NCI-H748 (cell line): ENCODE results near the gene M1AP.

ENCODE experiments used
- DNase-seq: peaks from one replicate; lab custom pipeline; 2025; ENCODE audit not compliant: unreplicated experiment; lab: John Stamatoyannopoulos, UW

Gene M1AP

GRCh38 chr2:74551530-74551929 lies 96.6 kb downstream of the M1AP start:
- no peak for DNase-seq

- no peak for DNase-seq
Observed at GRCh38 chr2:74550231-74550630, 97.9 kb downstream of the M1AP start.

- DNase-seq: peak; percentile 78
Observed at GRCh38 chr2:74548900-74549826, 99.0 kb downstream of the M1AP start.

GRCh38 chr2:74548285-74548899 lies 99.7 kb downstream of the M1AP start:
- DNase-seq: peak; percentile 56

- no peak for DNase-seq
Observed at GRCh38 chr2:74546004-74546403, 102.1 kb downstream of the M1AP start.

GRCh38 chr2:74544634-74545033 lies 103.5 kb downstream of the M1AP start:
- DNase-seq: no peak

GRCh38 chr2:74542978-74543377 lies 105.2 kb downstream of the M1AP start:
- no peak for DNase-seq

GRCh38 chr2:74540291-74540690 lies 107.8 kb downstream of the M1AP start:
- no peak for DNase-seq

- no peak for DNase-seq
Observed at GRCh38 chr2:74538881-74539339, 109.2 kb downstream of the M1AP start.

- no peak for DNase-seq
Observed at GRCh38 chr2:74537140-74537539, 111.0 kb downstream of the M1AP start.

- DNase-seq: no peak
Observed at GRCh38 chr2:74536166-74536950, 111.8 kb downstream of the M1AP start.

- no peak for DNase-seq
Observed at GRCh38 chr2:74535440-74535965, 112.6 kb downstream of the M1AP start.

- DNase-seq: no peak
Observed at GRCh38 chr2:74534411-74534810, 113.7 kb downstream of the M1AP start.

- no peak for DNase-seq
Observed at GRCh38 chr2:74533464-74533863, 114.7 kb downstream of the M1AP start.

- DNase-seq: peak; percentile 25
Observed at GRCh38 chr2:74532222-74532621, 115.9 kb downstream of the M1AP start.

- no peak for DNase-seq
Observed at GRCh38 chr2:74531666-74532065, 116.5 kb downstream of the M1AP start.

GRCh38 chr2:74530239-74531187 lies 117.6 kb downstream of the M1AP start:
- DNase-seq: peak; percentile 50

- peak; percentile 98 for DNase-seq
Observed at GRCh38 chr2:74529357-74530238, 118.5 kb downstream of the M1AP start, which contains the start of the genes AUP1 and HTRA2. TSS of gene AUP1 (minus strand) at chr2:74529706. CDS start at chr2:74529629, 77 bp downstream. TSS of gene HTRA2 (plus strand) at chr2:74529933. CDS start at chr2:74530007, 74 bp downstream.
